NT2/D1 (cell line): ENCODE measurements around the gene RASD2.

Experiments used
- YY1 ChIP-seq: IDR thresholded peaks from 2 replicates; pipeline ENCODE4 v1.6.1; 2011; ENCODE audit not compliant: insufficient read length, insufficient read depth
- ZNF274 ChIP-seq: IDR thresholded peaks from 2 replicates; pipeline ENCODE4 v1.6.1; 2011; ENCODE audit warnings: mild to moderate bottlenecking, low read depth, low read length

DNA sequence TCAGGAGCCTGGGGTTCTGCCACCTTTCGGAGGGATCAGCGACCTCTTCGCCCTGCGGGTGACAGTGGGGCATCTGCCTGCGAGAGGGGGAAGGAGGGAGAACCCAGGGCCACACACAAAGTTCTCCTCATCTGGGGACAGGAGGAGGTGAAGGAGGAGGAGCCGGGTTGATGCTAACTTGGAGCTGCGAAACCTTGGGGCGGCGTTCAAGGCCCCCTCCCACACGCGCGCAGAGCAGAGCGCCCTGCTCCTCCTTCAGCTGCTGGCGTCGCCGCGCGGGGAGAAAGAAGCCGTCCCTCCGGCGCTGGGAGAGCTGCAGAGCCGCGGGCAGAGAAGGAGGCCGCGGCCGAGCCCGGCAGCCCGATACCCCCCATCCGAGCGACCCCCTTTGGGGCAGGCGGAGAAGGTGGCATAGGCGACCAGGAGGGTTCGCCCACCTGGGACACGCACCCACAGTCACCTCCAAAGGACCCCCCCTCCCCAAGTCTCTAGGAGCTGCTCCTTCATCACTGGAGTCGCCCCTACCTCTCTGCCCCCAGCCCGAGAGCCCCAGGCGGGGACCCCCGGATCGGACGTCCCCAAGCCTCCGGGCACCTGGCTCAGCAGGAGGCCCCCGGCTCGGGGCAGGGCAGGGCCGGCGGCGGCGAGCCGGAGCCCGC lies at the start of gene RASD2:
- no peak for TF ChIP-seq YY1
- no peak for TF ChIP-seq ZNF274
